NT2/D1 (cell line): ENCODE results near the gene CDYL.
"Not testable (repeated sequence)": the region's sequence is repeated elsewhere in the genome, so short reads cannot be mapped to it uniquely, and the experiment has no call there.

ENCODE experiments used
- SUZ12 ChIP-seq: IDR thresholded peaks from 2 replicates; pipeline ENCODE4 v1.6.1; 2011; ENCODE audit not compliant: insufficient read length, insufficient read depth; ENCODE audit errors: extremely low read depth
- YY1 ChIP-seq: IDR thresholded peaks from 2 replicates; pipeline ENCODE4 v1.6.1; 2011; ENCODE audit not compliant: insufficient read length, insufficient read depth
- ZNF274 ChIP-seq: IDR thresholded peaks from 2 replicates; pipeline ENCODE4 v1.6.1; 2011; ENCODE audit warnings: mild to moderate bottlenecking, low read depth, low read length

DNA sequence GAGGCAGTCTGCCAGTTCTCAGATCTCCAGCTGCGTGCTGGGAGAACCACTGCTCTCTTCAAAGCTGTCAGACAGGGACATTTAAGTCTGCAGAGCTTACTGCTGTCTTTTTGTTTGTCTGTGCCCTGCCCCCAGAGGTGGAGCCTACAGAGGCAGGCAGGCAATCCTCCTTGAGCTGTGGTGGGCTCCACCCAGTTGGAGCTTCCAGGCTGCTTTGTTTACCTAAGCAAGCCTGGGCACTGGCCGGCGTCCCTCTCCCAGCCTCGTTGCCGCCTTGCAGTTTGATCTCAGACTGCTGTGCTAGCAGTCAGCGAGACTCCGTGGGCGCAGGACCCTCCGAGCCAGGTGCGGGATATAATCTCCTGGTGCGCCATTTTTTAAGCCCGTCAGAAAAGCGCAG lies 59.3 kb downstream of the CDYL start:
- not testable (repeated sequence) for TF ChIP-seq YY1, ZNF274, SUZ12
